Measurements from ENCODE around the gene DCLK1. TPM values are rescaled to one million over a fixed set of nuclear protein-coding genes. Genes with fewer than 3 reads are reported as not detected.

Gene DCLK1
- total RNA-seq, result 3.2 and 4.6 TPM in 2 replicates

GRCh38 chr13:36131222-36131930 lies at the start of gene DCLK1:
TSS of gene DCLK1 (minus strand) at chr13:36131382.

Other genes with a start within 250 kb of the DCLK1 start
- 0.46 and 1.3 TPM in 2 replicates for gene SOHLH2, start 83.2 kb upstream of the DCLK1 start, total RNA-seq
- gene CCDC169, start 166.4 kb upstream of the DCLK1 start, total RNA-seq, result 3.9 and 4.9 TPM in 2 replicates
- gene SPART, start 215.0 kb upstream of the DCLK1 start, total RNA-seq, result 54.9 and 110 TPM in 2 replicates